Measurements from ENCODE around the gene ENAH.

The ENAH gene

DNA sequence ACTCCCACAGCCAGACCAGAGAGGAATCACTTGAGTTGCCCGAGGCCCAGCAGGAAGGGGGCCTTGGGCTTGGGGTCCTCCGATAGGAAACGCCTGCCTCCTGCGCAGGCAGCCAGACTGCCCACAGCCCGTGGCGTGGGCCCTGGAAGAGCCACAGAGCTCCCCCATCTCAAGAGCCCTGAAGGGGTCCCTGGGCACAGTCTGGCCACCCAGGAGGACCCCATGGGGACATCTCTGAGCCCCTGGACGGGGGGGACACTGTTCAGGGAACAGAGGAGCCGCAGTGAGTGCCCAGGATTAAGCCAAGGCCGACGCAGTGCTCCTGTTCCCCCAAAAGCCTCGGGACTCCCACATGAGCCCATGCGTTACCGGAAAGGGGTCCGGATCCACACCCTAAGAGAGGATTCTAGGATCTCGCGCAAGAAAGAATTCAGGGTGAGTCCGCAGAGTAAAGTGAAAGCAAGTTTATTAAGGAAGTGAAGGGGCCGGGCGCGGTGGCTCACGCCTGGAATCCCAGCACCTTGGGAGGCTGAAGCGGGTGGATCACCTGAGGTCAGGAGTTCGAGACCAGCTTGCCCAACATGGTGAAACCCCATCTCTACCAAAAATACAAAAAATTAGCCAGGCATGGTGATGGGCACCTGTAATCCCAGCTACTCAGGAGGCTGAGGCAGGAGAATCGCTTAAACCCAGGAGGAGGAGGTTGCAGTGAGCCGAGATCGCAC is 187.0 kb downstream of the ENAH start:
- TF ChIP-seq RAD21 (IDR thresholded peaks at IDR 0.05; ENCODE audit: low read depth): no peak
- no peak for TF ChIP-seq FOXM1 (IDR thresholded peaks at IDR 0.05; ENCODE audit: borderline replicate concordance, low read depth)
- TF ChIP-seq NFIC (IDR thresholded peaks at IDR 0.05): no peak
- TF ChIP-seq, protein P1, sequence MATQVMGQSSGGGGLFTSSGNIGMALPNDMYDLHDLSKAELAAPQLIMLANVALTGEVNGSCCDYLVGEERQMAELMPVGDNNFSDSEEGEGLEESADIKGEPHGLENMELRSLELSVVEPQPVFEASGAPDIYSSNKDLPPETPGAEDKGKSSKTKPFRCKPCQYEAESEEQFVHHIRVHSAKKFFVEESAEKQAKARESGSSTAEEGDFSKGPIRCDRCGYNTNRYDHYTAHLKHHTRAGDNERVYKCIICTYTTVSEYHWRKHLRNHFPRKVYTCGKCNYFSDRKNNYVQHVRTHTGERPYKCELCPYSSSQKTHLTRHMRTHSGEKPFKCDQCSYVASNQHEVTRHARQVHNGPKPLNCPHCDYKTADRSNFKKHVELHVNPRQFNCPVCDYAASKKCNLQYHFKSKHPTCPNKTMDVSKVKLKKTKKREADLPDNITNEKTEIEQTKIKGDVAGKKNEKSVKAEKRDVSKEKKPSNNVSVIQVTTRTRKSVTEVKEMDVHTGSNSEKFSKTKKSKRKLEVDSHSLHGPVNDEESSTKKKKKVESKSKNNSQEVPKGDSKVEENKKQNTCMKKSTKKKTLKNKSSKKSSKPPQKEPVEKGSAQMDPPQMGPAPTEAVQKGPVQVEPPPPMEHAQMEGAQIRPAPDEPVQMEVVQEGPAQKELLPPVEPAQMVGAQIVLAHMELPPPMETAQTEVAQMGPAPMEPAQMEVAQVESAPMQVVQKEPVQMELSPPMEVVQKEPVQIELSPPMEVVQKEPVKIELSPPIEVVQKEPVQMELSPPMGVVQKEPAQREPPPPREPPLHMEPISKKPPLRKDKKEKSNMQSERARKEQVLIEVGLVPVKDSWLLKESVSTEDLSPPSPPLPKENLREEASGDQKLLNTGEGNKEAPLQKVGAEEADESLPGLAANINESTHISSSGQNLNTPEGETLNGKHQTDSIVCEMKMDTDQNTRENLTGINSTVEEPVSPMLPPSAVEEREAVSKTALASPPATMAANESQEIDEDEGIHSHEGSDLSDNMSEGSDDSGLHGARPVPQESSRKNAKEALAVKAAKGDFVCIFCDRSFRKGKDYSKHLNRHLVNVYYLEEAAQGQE (IDR thresholded peaks at IDR 0.05; ENCODE audit: low read depth): no peak
- TF ChIP-seq EGR1 (IDR thresholded peaks at IDR 0.05): no peak
- TF ChIP-seq EP300 (IDR thresholded peaks at IDR 0.05; ENCODE audit: borderline replicate concordance): no peak
- TF ChIP-seq CREB1 (IDR thresholded peaks at IDR 0.05; ENCODE audit: low read depth): no peak

- TF ChIP-seq EP300 (IDR thresholded peaks at IDR 0.05; ENCODE audit: borderline replicate concordance): peak; percentile 41; the same call in 1 of the 2 replicates
- no peak for TF ChIP-seq CEBPB (IDR thresholded peaks at IDR 0.05)
These were observed 187.8 kb downstream of the ENAH start for GRCh38 chr1:225464851-225465792.

DNA sequence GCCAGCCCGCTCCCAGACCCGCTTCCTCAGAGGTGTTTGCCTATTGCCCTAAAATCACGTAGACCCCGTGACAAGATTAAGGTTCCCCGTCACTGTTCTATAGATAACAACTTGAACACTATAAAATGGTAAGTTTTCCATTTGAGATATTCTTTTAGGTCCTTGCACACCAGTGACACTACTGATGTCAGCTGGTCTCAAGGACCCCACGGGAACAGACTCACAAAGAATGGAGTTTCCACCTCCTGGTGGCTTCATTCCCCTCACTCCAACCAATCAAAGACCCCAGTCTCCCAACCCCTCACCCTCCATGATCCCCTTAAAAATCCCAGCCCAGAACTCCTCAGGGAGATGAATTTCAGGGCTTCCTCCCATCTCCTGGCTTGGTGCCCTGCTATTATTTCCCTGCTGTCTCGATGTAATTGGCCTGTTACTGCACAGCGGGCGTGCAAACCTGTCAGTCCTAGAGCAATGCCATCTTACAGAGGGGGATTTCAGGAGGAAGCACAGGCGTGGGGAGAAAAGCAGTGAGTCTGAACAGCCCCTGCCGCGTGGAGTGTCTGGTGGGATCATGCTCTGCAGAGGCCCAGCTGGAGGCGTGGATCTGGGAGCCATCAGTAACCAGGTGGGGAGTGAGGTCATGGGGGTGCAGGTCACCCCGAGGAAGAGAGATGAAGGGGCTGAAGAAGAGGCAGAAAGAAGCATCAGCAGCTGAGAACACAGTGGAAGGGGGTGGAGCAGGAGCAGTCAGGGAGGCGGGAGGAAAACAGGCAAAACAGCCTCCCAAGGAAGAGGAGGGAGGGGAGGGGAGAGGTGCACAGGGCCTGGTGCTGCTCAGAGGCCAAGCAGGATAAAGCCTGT is 190.0 kb downstream of the ENAH start:
- TF ChIP-seq NFIC (IDR thresholded peaks at IDR 0.05) (peak; percentile 21; the same call in 1 of the 2 replicates), EP300 (IDR thresholded peaks at IDR 0.05; ENCODE audit: borderline replicate concordance) (no peak)

DNA sequence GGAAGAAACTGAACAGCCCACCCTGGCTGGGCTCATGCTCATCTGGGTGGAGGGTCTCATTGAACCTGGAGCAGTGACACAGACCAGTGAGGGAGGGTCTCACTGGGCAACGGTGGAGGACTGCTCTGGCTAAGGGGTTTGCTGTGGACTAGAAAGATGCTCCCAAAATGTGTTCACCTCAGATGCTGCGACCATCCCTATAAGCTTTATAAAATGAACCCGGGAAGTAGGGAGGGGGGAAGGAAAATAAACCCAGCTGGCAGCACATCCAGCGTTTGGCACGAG is 190.6 kb downstream of the ENAH start:
- TF ChIP-seq NFIC (IDR thresholded peaks at IDR 0.05): peak; percentile 47; the same call in 1 of the 2 replicates
- no peak for TF ChIP-seq CREB1 (IDR thresholded peaks at IDR 0.05; ENCODE audit: low read depth)

GRCh38 chr1:225461533-225462428 is 191.1 kb downstream of the ENAH start:
- TF ChIP-seq RAD21 (IDR thresholded peaks at IDR 0.05; ENCODE audit: low read depth): no peak
- no peak for TF ChIP-seq FOXM1 (IDR thresholded peaks at IDR 0.05; ENCODE audit: borderline replicate concordance, low read depth)
- TF ChIP-seq NFIC (IDR thresholded peaks at IDR 0.05): no peak
- no peak for TF ChIP-seq CREB1 (IDR thresholded peaks at IDR 0.05; ENCODE audit: low read depth)
- TF ChIP-seq YY1 (IDR thresholded peaks at IDR 0.05; ENCODE audit: low read depth): no peak
- no peak for TF ChIP-seq EP300 (IDR thresholded peaks at IDR 0.05; ENCODE audit: borderline replicate concordance)
- TF ChIP-seq, protein P1 (IDR thresholded peaks at IDR 0.05; ENCODE audit: low read depth): no peak
- TF ChIP-seq TAF1 (IDR thresholded peaks at IDR 0.05; ENCODE audit: low read depth): no peak
- TF ChIP-seq USF1 (IDR thresholded peaks at IDR 0.05): no peak
- TF ChIP-seq ZBTB7A (IDR thresholded peaks at IDR 0.05; ENCODE audit: low read depth): no peak
- TF ChIP-seq EGR1 (IDR thresholded peaks at IDR 0.05): no peak
- TF ChIP-seq TEAD4 (IDR thresholded peaks at IDR 0.05): no peak
- TF ChIP-seq CEBPB (IDR thresholded peaks at IDR 0.05): no peak
- TF ChIP-seq MAX (IDR thresholded peaks at IDR 0.05): no peak
- TF ChIP-seq TCF12 (IDR thresholded peaks at IDR 0.05; ENCODE audit: low read depth): no peak

Data from Ishikawa (cell line).